Measurements from ENCODE around the gene ECHDC1.

DNA sequence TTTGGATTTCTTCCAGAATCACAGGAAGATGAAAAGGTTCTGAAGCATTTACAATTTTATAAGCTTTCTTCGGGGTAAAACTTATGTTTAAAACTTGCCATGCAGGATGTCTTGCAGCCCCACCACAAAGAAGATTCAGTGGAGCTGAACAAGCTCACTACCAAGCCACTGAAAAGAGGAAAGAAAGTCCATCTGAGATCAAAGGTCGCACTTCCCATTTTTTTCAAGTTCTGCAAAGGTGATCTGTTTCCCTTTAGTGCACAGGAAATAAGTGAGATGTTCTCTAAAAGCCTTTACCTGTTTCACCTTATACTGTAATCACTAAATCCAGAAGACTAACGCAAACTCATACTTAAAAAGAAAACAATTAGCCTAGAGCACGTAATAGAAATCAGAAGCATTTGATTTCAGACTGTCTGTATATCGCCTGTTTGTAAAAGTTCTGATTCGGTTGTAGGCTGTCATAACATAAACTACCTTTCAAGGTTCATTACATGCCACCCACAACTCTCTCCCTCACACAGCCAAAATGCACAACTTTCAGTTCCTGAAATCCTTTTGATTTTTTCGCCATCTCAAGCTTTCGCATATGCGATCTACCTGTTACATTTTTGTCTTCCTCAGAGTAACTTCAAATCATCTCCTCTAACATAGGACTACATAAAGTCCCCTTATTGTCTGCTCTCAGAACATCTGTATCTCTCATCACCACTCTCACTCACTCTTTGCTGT lies 1.8 kb downstream of the ECHDC1 start:
- TF ChIP-seq, protein P1, sequence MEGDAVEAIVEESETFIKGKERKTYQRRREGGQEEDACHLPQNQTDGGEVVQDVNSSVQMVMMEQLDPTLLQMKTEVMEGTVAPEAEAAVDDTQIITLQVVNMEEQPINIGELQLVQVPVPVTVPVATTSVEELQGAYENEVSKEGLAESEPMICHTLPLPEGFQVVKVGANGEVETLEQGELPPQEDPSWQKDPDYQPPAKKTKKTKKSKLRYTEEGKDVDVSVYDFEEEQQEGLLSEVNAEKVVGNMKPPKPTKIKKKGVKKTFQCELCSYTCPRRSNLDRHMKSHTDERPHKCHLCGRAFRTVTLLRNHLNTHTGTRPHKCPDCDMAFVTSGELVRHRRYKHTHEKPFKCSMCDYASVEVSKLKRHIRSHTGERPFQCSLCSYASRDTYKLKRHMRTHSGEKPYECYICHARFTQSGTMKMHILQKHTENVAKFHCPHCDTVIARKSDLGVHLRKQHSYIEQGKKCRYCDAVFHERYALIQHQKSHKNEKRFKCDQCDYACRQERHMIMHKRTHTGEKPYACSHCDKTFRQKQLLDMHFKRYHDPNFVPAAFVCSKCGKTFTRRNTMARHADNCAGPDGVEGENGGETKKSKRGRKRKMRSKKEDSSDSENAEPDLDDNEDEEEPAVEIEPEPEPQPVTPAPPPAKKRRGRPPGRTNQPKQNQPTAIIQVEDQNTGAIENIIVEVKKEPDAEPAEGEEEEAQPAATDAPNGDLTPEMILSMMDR (IDR thresholded peaks at IDR 0.05; ENCODE audit: low read depth, low read length), result no peak
- TF ChIP-seq POLR2A (IDR thresholded peaks at IDR 0.05; ENCODE audit: extremely low read depth, insufficient read length) (no peak), MYC (IDR thresholded peaks at IDR 0.05; ENCODE audit: low read depth, low read length) (no peak)
- TF ChIP-seq, protein P2, sequence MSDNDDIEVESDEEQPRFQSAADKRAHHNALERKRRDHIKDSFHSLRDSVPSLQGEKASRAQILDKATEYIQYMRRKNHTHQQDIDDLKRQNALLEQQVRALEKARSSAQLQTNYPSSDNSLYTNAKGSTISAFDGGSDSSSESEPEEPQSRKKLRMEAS (IDR thresholded peaks at IDR 0.05; ENCODE audit: low read depth, low read length), result no peak
